WTC11 (cell line): ENCODE measurements around the gene CCDC17. TPM values are rescaled to one million over a fixed set of nuclear protein-coding genes. Genes with fewer than 3 reads are reported as not detected.

Experiments used
- ATAC-seq: fragments of 200-7000 bp; cut with Tn5 transposase; 2 replicates; pipeline ENCODE4 v1.10.0; 2021; ENCODE audit warnings: mild to moderate bottlenecking, moderate library complexity
- CTCF ChIA-PET: fragments of 300-600 bp; sonication (Branson Sonifier 250); formaldehyde crosslinking; loops from one replicate; lab custom pipeline; 2021; ENCODE audit warnings: antibody characterized with exemption; lab: Charles Lee
- POLR2A ChIA-PET: fragments of 350-600 bp; sonication (Branson Sonifier 250); formaldehyde crosslinking; loops from one replicate; lab custom pipeline; 2021; ENCODE audit warnings: antibody characterized with exemption; lab: Charles Lee
- DNase-seq: peaks from one replicate; pipeline ENCODE4 v3.0.0; 2021; ENCODE audit warnings: low spot score
- H3K27ac Mint-ChIP-seq: 2 replicates; pipeline ENCODE4 v1.8.0; 2021; ENCODE audit warnings: mixed read lengths
- H3K27me3 Mint-ChIP-seq: 2 replicates; pipeline ENCODE4 v1.8.0; 2021; ENCODE audit warnings: low read depth, mild to moderate bottlenecking, moderate library complexity, mixed read lengths
- H3K36me3 Mint-ChIP-seq: 2 replicates; pipeline ENCODE4 v1.8.0; 2021; ENCODE audit warnings: mixed read lengths
- H3K4me1 Mint-ChIP-seq: 2 replicates; pipeline ENCODE4 v1.8.0; 2022; ENCODE audit warnings: mixed read lengths
- H3K4me3 Mint-ChIP-seq: 2 replicates; pipeline ENCODE4 v1.8.0; 2021; ENCODE audit warnings: mild to moderate bottlenecking, moderate library complexity, mixed read lengths
- H3K9me3 Mint-ChIP-seq: 2 replicates; pipeline ENCODE4 v1.8.0; 2021; ENCODE audit warnings: mixed read lengths
- ATF2 ChIP-seq: sonication (generic); formaldehyde crosslinking; IDR thresholded peaks from 2 replicates; pipeline ENCODE4 v1.8.1; 2022; ENCODE audit warnings: low read depth, missing genetic modification reagents, borderline replicate concordance
- CBFB ChIP-seq: sonication (generic); formaldehyde crosslinking; IDR thresholded peaks from 2 replicates; pipeline ENCODE4 v1.8.1; 2022; ENCODE audit warnings: mild to moderate bottlenecking, low read depth, missing genetic modification reagents
- EMX1 ChIP-seq: fragments of 250-450 bp; sonication (Bioruptor Pico); IDR thresholded peaks from 2 replicates; pipeline ENCODE4 v1.8.0; 2021; ENCODE audit warnings: mild to moderate bottlenecking
- FOXK1 ChIP-seq: sonication (generic); formaldehyde crosslinking; IDR thresholded peaks from 2 replicates; pipeline ENCODE4 v1.8.0; 2022; ENCODE audit warnings: mild to moderate bottlenecking, moderate library complexity, missing genetic modification reagents
- FOXP1 ChIP-seq: sonication (generic); formaldehyde crosslinking; IDR thresholded peaks from 2 replicates; pipeline ENCODE4 v1.8.0; 2022; ENCODE audit warnings: missing genetic modification reagents, mild to moderate bottlenecking, moderate library complexity, borderline replicate concordance
- IRF2 ChIP-seq: sonication (generic); formaldehyde crosslinking; IDR thresholded peaks from 2 replicates; pipeline ENCODE4 v1.8.0; 2022; ENCODE audit warnings: low read depth, missing genetic modification reagents, borderline replicate concordance
- OVOL2 ChIP-seq: fragments of 250-450 bp; sonication (Bioruptor Pico); IDR thresholded peaks from 2 replicates; pipeline ENCODE4 v1.9.0; 2021; ENCODE audit warnings: mild to moderate bottlenecking, borderline replicate concordance
- PRRX2 ChIP-seq: fragments of 250-450 bp; sonication (Bioruptor Pico); IDR thresholded peaks from 2 replicates; pipeline ENCODE4 v1.8.0; 2021; ENCODE audit warnings: mild to moderate bottlenecking
- SMAD4 ChIP-seq: sonication (generic); formaldehyde crosslinking; IDR thresholded peaks from 2 replicates; pipeline ENCODE4 v1.8.0; 2022; ENCODE audit warnings: mild to moderate bottlenecking, missing genetic modification reagents
- TCF7 ChIP-seq: sonication (generic); formaldehyde crosslinking; IDR thresholded peaks from 2 replicates; pipeline ENCODE4 v1.8.0; 2022; ENCODE audit warnings: mild to moderate bottlenecking, low read depth, missing genetic modification reagents, moderate library complexity
- TEAD1 ChIP-seq: sonication (generic); formaldehyde crosslinking; IDR thresholded peaks from 2 replicates; pipeline ENCODE4 v1.8.0; 2022; ENCODE audit warnings: mild to moderate bottlenecking, missing genetic modification reagents
- ZBTB21 ChIP-seq: sonication (generic); formaldehyde crosslinking; IDR thresholded peaks from 2 replicates; pipeline ENCODE4 v1.8.1; 2023; ENCODE audit warnings: mild to moderate bottlenecking, missing genetic modification reagents, borderline replicate concordance
- ZNF121 ChIP-seq: sonication (generic); formaldehyde crosslinking; IDR thresholded peaks from 2 replicates; pipeline ENCODE4 v1.8.0; 2023; ENCODE audit warnings: missing genetic modification reagents
- ZNF219 ChIP-seq: sonication (generic); formaldehyde crosslinking; IDR thresholded peaks from 2 replicates; pipeline ENCODE4 v1.8.0; 2023; ENCODE audit warnings: missing genetic modification reagents, mild to moderate bottlenecking, borderline replicate concordance
- ZNF425 ChIP-seq: fragments of 250-450 bp; sonication (Bioruptor Pico); conservative IDR thresholded peaks from 2 replicates; pipeline ENCODE4 v1.9.0; 2021; ENCODE audit warnings: mild to moderate bottlenecking
- ZNF671 ChIP-seq: fragments of 250-450 bp; sonication (Bioruptor Pico); IDR thresholded peaks from 2 replicates; pipeline ENCODE4 v1.8.0; 2021; ENCODE audit warnings: mild to moderate bottlenecking
- total RNA-seq: library from RNA; stranded (reverse); gene quantifications from 3 replicates; pipeline ENCODE4 v1.2.3, GENCODE V29; 2021
- TF ChIP-seq, protein P1 (sequence below): sonication (generic); formaldehyde crosslinking; IDR thresholded peaks from 2 replicates; pipeline ENCODE4 v1.8.1; 2022; ENCODE audit warnings: mild to moderate bottlenecking, missing genetic modification reagents, moderate library complexity, borderline replicate concordance
- TF ChIP-seq, protein P2 (sequence below): sonication (generic); formaldehyde crosslinking; IDR thresholded peaks from 2 replicates; pipeline ENCODE4 v1.8.0; 2022; ENCODE audit warnings: mild to moderate bottlenecking, missing genetic modification reagents
- TF ChIP-seq, protein P3 (sequence below): fragments of 250-450 bp; sonication (Bioruptor Pico); IDR thresholded peaks from 2 replicates; pipeline ENCODE4 v1.9.0; 2021; ENCODE audit warnings: moderate library complexity, mild to moderate bottlenecking, inconsistent platforms, borderline replicate concordance
- TF ChIP-seq, protein P4 (sequence below): sonication (generic); formaldehyde crosslinking; conservative IDR thresholded peaks from 2 replicates; pipeline ENCODE4 v1.8.1; 2022; ENCODE audit warnings: mild to moderate bottlenecking, missing genetic modification reagents
- TF ChIP-seq, protein P5 (sequence below): sonication (generic); formaldehyde crosslinking; IDR thresholded peaks from 2 replicates; pipeline ENCODE4 v1.8.1; 2023; ENCODE audit warnings: mild to moderate bottlenecking, missing genetic modification reagents
- TF ChIP-seq, protein P6 (sequence below): sonication (generic); formaldehyde crosslinking; IDR thresholded peaks from 2 replicates; pipeline ENCODE4 v1.8.1; 2022; ENCODE audit warnings: low read depth, mild to moderate bottlenecking, moderate library complexity, missing genetic modification reagents, borderline replicate concordance
- TF ChIP-seq, protein P7 (sequence below): sonication (generic); formaldehyde crosslinking; IDR thresholded peaks from 2 replicates; pipeline ENCODE4 v1.8.1; 2022; ENCODE audit warnings: missing genetic modification reagents, borderline replicate concordance
- TF ChIP-seq, protein P8 (sequence below): fragments of 250-450 bp; sonication (Bioruptor Pico); IDR thresholded peaks from 2 replicates; pipeline ENCODE4 v1.8.0; 2021; ENCODE audit warnings: mild to moderate bottlenecking

CCDC17 gene
- total RNA-seq, 1 experiment from 2014 or later: 3.5 TPM

- no peak overlapping the region for H3K4me3 Mint-ChIP-seq
- ATAC-seq (no peak), DNase-seq (no peak)
- peaks cover 12% of the 10 kb centered on the region for H3K36me3 Mint-ChIP-seq
- ChIA-PET POLR2A (no interaction called here), CTCF (interaction anchor here (0.6 kb wide), 1 partner anchor 740 kb away, joined by 4 read pairs; no protein-coding TSS in a partner anchor)
- TF ChIP-seq, protein P1, sequence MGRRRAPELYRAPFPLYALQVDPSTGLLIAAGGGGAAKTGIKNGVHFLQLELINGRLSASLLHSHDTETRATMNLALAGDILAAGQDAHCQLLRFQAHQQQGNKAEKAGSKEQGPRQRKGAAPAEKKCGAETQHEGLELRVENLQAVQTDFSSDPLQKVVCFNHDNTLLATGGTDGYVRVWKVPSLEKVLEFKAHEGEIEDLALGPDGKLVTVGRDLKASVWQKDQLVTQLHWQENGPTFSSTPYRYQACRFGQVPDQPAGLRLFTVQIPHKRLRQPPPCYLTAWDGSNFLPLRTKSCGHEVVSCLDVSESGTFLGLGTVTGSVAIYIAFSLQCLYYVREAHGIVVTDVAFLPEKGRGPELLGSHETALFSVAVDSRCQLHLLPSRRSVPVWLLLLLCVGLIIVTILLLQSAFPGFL: no peak
- TF ChIP-seq EMX1 (CRISPR knock-in tag) (no peak), PRRX2 (CRISPR knock-in tag) (no peak), ZNF671 (CRISPR knock-in tag) (no peak), ZNF219 (no peak), SMAD4 (no peak), TCF7 (CRISPR knock-in tag) (no peak), FOXP1 (CRISPR knock-in tag) (no peak), IRF2 (no peak), OVOL2 (CRISPR knock-in tag) (no peak), ZBTB21 (CRISPR knock-in tag) (no peak), CBFB (CRISPR knock-in tag) (no peak), ZNF121 (CRISPR knock-in tag) (no peak)
- TF ChIP-seq, protein P2, sequence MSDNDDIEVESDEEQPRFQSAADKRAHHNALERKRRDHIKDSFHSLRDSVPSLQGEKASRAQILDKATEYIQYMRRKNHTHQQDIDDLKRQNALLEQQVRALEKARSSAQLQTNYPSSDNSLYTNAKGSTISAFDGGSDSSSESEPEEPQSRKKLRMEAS: no peak
- TF ChIP-seq, protein P3, sequence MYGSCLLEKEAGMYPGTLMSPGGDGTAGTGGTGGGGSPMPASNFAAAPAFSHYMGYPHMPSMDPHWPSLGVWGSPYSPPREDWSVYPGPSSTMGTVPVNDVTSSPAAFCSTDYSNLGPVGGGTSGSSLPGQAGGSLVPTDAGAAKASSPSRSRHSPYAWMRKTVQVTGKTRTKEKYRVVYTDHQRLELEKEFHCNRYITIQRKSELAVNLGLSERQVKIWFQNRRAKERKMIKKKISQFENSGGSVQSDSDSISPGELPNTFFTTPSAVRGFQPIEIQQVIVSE (CRISPR knock-in tag): no peak
- TF ChIP-seq, protein P4, sequence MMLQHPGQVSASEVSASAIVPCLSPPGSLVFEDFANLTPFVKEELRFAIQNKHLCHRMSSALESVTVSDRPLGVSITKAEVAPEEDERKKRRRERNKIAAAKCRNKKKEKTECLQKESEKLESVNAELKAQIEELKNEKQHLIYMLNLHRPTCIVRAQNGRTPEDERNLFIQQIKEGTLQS: no peak
- H3K27ac Mint-ChIP-seq: no peak overlapping the region
- no peaks in the 10 kb centered on the region for H3K27me3 Mint-ChIP-seq
- H3K4me1 Mint-ChIP-seq: peaks cover 9% of the 10 kb centered on the region
- 0 out of 2 replicates have a peak, but pooled peaks cover 3% of the 10 kb centered on the region for H3K9me3 Mint-ChIP-seq
Observed at GRCh38 chr1:45666836-45667235, 43.0 kb upstream of the CCDC17 start.

GRCh38 chr1:45660336-45660735 is 36.5 kb upstream of the CCDC17 start:
- DNase-seq (no peak), ATAC-seq (no peak)
- Mint-ChIP-seq H3K27ac (no peak overlapping the region), H3K27me3 (no peaks in the 10 kb centered on the region), H3K4me3 (no peak overlapping the region), H3K4me1 (peaks cover 13% of the 10 kb centered on the region), H3K9me3 (0 out of 2 replicates have a peak, but pooled peaks cover 3% of the 10 kb centered on the region), H3K36me3 (peaks cover 59% of the 10 kb centered on the region)
- ChIA-PET CTCF (no interaction called here), POLR2A (interaction anchor here (0.6 kb wide), 1 partner anchor 113 kb away, joined by 4 read pairs; no protein-coding TSS in a partner anchor)
- TF ChIP-seq FOXK1 (CRISPR knock-in tag): no peak
- TF ChIP-seq, protein P5, sequence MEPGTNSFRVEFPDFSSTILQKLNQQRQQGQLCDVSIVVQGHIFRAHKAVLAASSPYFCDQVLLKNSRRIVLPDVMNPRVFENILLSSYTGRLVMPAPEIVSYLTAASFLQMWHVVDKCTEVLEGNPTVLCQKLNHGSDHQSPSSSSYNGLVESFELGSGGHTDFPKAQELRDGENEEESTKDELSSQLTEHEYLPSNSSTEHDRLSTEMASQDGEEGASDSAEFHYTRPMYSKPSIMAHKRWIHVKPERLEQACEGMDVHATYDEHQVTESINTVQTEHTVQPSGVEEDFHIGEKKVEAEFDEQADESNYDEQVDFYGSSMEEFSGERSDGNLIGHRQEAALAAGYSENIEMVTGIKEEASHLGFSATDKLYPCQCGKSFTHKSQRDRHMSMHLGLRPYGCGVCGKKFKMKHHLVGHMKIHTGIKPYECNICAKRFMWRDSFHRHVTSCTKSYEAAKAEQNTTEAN (CRISPR knock-in tag): no peak
- TF ChIP-seq ZBTB21 (CRISPR knock-in tag): no peak
- TF ChIP-seq, protein P4: no peak
- TF ChIP-seq, protein P6, sequence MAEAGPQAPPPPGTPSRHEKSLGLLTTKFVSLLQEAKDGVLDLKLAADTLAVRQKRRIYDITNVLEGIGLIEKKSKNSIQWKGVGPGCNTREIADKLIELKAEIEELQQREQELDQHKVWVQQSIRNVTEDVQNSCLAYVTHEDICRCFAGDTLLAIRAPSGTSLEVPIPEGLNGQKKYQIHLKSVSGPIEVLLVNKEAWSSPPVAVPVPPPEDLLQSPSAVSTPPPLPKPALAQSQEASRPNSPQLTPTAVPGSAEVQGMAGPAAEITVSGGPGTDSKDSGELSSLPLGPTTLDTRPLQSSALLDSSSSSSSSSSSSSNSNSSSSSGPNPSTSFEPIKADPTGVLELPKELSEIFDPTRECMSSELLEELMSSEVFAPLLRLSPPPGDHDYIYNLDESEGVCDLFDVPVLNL (CRISPR knock-in tag): no peak
- TF ChIP-seq, protein P7, sequence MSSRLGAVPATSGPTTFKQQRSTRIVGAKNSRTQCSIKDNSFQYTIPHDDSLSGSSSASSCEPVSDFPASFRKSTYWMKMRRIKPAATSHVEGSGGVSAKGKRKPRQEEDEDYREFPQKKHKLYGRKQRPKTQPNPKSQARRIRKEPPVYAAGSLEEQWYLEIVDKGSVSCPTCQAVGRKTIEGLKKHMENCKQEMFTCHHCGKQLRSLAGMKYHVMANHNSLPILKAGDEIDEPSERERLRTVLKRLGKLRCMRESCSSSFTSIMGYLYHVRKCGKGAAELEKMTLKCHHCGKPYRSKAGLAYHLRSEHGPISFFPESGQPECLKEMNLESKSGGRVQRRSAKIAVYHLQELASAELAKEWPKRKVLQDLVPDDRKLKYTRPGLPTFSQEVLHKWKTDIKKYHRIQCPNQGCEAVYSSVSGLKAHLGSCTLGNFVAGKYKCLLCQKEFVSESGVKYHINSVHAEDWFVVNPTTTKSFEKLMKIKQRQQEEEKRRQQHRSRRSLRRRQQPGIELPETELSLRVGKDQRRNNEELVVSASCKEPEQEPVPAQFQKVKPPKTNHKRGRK (CRISPR knock-in tag): no peak
- no peak for TF ChIP-seq ZNF425 (CRISPR knock-in tag)
- no peak for TF ChIP-seq TEAD1 (CRISPR knock-in tag)
- TF ChIP-seq, protein P8, sequence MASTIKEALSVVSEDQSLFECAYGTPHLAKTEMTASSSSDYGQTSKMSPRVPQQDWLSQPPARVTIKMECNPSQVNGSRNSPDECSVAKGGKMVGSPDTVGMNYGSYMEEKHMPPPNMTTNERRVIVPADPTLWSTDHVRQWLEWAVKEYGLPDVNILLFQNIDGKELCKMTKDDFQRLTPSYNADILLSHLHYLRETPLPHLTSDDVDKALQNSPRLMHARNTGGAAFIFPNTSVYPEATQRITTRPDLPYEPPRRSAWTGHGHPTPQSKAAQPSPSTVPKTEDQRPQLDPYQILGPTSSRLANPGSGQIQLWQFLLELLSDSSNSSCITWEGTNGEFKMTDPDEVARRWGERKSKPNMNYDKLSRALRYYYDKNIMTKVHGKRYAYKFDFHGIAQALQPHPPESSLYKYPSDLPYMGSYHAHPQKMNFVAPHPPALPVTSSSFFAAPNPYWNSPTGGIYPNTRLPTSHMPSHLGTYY (CRISPR knock-in tag): no peak
- TF ChIP-seq ATF2 (CRISPR knock-in tag): no peak
